Measurements from ENCODE around the gene DYNLRB2. TPM values are rescaled to one million over a fixed set of nuclear protein-coding genes. Genes with fewer than 3 reads are reported as not detected.

Gene DYNLRB2
- total and polyA plus RNA-seq, 2 experiments from 2014 or later = not detected

DNA sequence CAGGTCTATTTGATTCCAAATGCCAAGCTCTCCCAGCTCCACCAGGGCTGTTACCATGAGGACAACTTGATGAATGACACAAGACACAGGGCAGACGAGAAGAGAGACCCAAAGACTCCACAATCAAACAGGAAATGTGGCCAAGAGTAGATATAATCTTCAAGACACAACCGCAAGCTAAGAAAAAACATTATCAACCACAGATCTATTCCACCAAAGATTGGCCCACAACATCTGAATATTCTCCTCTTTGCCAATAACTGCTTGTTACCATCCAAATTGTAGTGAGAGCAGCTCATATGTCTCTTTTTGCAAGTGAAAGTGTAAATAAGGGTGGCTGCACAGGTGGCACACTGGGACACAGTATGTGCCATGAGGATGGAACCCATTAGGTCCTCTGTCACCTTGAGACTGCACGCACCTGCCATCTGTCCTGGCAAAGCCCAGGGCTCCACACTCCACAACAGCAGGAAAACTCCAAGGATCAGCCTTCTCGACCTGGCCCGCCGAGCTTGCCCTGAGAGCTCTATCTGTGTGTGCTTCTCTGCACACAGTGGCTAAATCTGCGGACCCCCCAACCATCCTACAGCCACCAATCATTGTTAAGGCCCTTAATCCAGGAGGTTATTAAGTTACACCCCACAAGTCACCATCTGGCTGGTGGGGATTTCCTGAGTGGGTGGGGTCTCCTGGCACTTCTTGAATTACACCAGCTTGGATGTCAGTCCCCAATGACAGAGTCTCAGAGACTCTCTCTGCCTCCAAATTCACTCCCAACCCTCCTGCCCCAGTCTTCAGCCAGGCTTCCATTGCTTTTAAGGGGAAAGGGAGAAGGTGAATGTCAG, 50.5 kb downstream of the DYNLRB2 start (continued):
- no peak for TF ChIP-seq REST (IDR thresholded peaks at IDR 0.05; ENCODE audit: unreplicated experiment)
- TF ChIP-seq EZH2phosphoT487 (IDR thresholded peaks at IDR 0.05; ENCODE audit: unreplicated experiment) = no peak
- TF ChIP-seq ETS1 (IDR thresholded peaks at IDR 0.05) = no peak
- TF ChIP-seq CREB1 (CRISPR knock-in tag; IDR thresholded peaks at IDR 0.05; ENCODE audit: low read depth) = no peak
- TF ChIP-seq, protein P1, sequence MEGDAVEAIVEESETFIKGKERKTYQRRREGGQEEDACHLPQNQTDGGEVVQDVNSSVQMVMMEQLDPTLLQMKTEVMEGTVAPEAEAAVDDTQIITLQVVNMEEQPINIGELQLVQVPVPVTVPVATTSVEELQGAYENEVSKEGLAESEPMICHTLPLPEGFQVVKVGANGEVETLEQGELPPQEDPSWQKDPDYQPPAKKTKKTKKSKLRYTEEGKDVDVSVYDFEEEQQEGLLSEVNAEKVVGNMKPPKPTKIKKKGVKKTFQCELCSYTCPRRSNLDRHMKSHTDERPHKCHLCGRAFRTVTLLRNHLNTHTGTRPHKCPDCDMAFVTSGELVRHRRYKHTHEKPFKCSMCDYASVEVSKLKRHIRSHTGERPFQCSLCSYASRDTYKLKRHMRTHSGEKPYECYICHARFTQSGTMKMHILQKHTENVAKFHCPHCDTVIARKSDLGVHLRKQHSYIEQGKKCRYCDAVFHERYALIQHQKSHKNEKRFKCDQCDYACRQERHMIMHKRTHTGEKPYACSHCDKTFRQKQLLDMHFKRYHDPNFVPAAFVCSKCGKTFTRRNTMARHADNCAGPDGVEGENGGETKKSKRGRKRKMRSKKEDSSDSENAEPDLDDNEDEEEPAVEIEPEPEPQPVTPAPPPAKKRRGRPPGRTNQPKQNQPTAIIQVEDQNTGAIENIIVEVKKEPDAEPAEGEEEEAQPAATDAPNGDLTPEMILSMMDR (conservative IDR thresholded peaks at IDR 0.05; ENCODE audit: low read depth in 2 of 2) = no peak
- TF ChIP-seq ZNF331 (CRISPR knock-in tag; IDR thresholded peaks at IDR 0.05; ENCODE audit: low read depth) = no peak
- TF ChIP-seq ZNF114 (CRISPR knock-in tag; IDR thresholded peaks at IDR 0.05) = no peak
- TF ChIP-seq JUNB (IDR thresholded peaks at IDR 0.05; ENCODE audit: unreplicated experiment) = no peak
- no peak for TF ChIP-seq NANOG (IDR thresholded peaks at IDR 0.05; ENCODE audit: borderline replicate concordance)

- Mint-ChIP-seq H3K4me3 (no peak overlapping the region), H3K27me3 (ENCODE audit: insufficient read depth, low read depth, poor library complexity) (no peaks in the 10 kb centered on the region), H3K4me1 (no peaks in the 10 kb centered on the region), H3K27ac (no peak overlapping the region), H3K36me3 (ENCODE audit: low read depth) (peaks cover 13% of the 10 kb centered on the region), H3K9me3 (peaks cover 67% of the 10 kb centered on the region)
- H3K27ac ChIP-seq (ENCODE audit: low read depth) = no peak overlapping the region
- no peak overlapping the region for H2AFZ ChIP-seq
- H3K4me1 ChIP-seq (ENCODE audit: insufficient read depth) = no peaks in the 10 kb centered on the region
- H4K20me1 ChIP-seq (replicated peaks; ENCODE audit: insufficient read depth) = no peaks in the 10 kb centered on the region
- DNase-seq (ENCODE audit: low spot score) (no peak), ATAC-seq (no peak)
- no peaks in the 10 kb centered on the region for H3F3A ChIP-seq (replicated peaks; ENCODE audit: low read depth)
- H3K4me2 ChIP-seq = no peak overlapping the region
- H3K9me2 ChIP-seq (ENCODE audit: insufficient read depth) = peaks cover 5% of the 10 kb centered on the region
- no peak overlapping the region for H3K4me3 ChIP-seq
- no peaks in the 10 kb centered on the region for H3K27me3 ChIP-seq (ENCODE audit: insufficient read depth)
- H3K36me3 ChIP-seq (ENCODE audit: insufficient read depth) = no peaks in the 10 kb centered on the region
- H3K79me2 ChIP-seq (replicated peaks; ENCODE audit: insufficient read depth) = no peaks in the 10 kb centered on the region
- TF ChIP-seq STAT1 (IDR thresholded peaks at IDR 0.05; ENCODE audit: unreplicated experiment) (no peak), EZH2 (IDR thresholded peaks at IDR 0.05; ENCODE audit: low read depth, unreplicated experiment) (no peak), ZNF114 (CRISPR knock-in tag; IDR thresholded peaks at IDR 0.05) (no peak), NANOG (IDR thresholded peaks at IDR 0.05; ENCODE audit: borderline replicate concordance) (no peak), REST (IDR thresholded peaks at IDR 0.05; ENCODE audit: unreplicated experiment) (no peak), JUNB (IDR thresholded peaks at IDR 0.05; ENCODE audit: unreplicated experiment) (no peak), ETS1 (IDR thresholded peaks at IDR 0.05) (no peak)
Measured at GRCh38 chr16:80592273-80592672, 51.5 kb downstream of the DYNLRB2 start.
